NCI-H524 (cell line): ENCODE data around the gene CCDC136.

Source experiments
- DNase-seq, 2 experiments: peaks; one replicate each; lab custom pipeline; 2025; lab: John Stamatoyannopoulos, UW

Gene CCDC136

DNA sequence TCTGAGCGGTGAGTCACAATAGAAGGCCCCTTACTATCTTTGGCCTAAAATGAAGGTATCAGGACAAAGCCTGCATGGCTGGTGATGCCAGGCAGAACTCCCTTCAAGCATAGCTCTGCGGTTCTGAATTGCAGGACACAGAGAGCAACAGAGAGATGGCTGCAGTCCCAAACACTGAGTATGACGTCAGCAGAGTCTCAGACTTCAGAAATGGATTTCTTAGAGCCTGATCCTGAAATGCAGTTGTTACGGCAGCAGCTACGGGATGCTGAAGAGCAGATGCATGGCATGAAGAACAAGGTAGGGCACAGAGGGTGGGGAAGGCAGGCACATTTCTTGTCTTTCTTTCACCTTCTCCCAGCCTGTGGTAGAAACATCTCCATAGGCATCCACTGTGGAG is 13.5 kb downstream of the CCDC136 start:
- no peak for DNase-seq

DNA sequence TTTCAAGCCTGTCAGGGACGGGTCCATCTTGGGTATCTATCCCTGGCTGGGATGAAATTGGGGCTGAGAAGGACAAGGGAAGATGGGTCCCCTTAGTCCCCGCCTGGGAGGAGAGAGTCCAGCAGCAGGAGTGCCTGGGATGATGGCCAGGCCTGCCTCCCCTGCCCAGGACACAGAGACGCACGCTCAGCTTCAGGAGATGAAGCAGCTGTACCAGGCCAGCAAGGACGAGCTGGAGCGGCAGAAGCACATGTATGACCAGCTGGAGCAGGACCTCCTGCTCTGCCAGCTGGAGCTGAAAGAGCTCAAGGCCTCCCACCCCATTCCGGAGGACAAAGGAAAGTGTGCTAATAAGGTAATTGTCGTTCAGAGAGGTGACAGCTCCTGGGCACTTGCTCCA is 15.4 kb downstream of the CCDC136 start:
- no peak for DNase-seq

DNA sequence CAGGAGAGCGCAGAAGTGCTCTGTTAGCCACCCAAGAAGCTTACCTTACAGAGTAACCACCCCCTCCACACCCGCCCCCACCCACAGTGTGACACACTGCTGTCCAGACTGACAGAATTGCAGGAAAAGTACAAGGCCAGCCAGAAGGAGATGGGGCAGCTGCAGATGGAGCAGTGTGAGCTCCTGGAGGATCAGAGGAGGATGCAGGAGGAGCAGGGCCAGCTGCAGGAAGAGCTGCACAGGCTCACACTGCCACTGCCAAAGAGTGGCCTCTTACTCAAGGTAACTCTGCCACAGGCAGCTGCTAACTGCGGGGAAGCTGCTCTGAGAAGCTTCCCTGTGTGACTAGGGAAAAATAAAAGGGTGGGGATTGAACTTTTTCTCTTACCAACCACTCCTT is 17.6 kb downstream of the CCDC136 start:
- no peak for DNase-seq

DNA sequence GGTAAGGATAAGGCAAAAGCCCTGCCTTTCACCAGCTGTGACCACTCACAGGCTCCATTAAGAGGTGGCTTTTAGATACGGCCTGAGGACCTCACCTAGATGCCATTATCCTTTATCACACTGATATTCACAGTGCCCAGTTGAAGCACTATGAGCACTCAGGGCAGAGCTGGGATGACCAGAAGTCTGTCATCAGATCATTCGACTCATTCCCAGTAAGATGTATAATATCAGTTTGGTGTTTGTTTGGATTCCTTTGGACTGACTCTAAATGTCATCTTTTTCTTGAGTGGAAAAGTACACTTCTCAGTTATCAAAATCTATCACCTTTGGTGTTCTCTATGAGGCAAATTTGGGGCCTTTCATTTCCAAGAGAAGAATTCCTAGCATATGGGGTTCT is 18.7 kb downstream of the CCDC136 start:
- DNase-seq, result no peak

DNA sequence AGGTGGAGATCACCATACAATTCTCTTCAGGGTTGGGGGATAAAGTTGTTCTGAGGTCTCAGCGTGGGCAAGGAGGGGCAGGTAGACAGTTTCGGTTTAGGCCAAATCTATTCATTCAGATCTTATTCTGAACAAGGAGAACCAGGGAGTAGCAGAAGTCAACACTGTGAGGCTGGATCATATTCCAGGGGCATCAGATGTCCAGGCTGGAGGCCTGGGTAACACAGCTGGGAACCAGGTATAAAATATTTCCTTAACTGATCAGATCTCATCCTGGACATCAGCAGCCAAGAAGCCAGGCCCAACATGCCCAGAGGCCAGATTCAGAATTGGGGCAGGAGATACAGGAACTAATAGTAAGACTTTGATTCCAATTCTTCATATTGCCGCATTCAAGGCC is 19.2 kb downstream of the CCDC136 start:
- no peak for DNase-seq

DNA sequence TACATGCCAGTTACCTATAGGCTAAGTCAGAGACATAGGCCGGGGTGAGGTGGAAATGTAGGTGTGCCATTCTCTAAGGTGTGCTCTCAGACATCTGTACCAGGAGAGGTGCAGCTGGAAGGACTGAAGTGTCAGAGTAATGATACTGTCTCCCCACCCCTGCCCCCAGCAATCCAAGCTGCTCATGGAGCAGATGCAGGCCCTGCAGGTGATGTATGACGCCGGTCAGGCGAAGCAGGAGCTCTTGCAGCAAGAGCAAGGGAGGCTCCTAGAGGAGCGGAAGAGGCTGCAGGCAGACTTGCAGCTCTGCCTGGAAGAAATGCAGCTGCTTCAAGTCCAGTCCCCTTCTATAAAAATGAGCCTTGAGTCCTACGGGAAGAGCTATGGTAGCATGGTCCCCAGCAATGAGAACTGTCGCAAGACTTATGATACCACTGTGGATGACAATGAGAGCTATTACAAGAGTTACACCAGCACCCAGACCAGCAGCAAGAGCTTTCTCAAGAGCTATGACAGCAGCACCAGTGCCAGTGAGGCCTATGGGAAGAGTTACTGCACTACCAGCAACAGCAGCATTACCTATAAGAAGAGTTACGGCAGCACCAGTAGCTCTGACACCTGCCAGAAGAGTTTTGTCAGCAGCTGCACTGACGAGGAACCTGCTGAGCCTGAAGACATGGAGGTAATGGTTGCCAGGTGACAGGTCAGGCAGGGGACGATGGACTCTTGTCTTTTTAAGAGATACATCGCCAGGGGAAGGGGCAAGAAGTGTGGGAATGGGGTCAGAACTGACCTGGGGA is 20.1 kb downstream of the CCDC136 start:
- DNase-seq, result no peak

DNA sequence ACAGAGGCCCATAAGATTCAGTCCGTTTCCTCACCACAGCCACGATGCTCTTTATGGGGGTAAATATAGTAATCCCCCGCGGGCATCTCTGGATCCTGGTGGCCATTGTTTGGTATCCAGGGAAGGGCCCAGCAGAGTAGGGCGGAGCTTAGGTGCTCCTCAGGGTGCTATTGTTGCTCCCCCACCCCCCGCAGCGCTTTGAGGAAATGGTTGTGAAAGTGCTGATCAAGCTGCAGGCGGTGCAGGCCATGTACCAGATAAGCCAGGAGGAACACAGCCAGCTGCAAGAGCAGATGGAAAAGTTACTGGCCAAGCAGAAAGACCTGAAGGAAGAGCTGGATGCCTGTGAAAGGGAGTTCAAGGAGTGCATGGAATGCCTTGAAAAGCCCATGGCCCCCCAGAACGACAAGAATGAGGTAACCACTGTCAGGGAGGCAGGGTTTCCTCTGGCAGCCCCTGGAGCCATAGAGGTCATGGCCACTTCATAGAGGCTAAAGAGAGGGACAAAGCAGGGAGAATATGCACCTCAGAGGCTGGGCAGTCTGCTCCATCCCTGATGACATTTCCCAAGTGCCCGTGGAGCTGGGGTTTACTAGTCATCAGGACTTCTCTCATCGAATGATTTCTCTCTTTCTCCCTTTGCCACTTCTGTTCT is 20.9 kb downstream of the CCDC136 start:
- DNase-seq, result no peak

DNA sequence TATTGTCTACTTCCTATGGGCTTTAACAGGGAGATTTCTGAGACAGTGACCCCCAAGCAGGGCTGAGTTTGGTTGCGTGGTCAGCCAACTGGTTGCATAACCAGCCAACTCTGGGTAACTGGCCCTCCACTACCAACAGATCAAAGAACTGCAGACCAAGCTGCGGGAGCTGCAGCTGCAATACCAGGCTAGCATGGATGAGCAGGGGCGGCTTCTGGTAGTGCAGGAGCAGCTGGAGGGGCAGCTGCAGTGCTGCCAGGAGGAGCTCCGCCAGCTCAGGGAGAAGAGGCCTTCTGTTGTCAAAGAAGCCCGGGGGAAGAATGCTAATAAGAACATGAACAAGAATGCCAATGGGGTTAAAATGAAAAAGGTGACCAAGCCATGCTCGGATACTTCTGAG is 22.7 kb downstream of the CCDC136 start:
- peak in 1 of 2 experiments; percentile 71 for DNase-seq

DNA sequence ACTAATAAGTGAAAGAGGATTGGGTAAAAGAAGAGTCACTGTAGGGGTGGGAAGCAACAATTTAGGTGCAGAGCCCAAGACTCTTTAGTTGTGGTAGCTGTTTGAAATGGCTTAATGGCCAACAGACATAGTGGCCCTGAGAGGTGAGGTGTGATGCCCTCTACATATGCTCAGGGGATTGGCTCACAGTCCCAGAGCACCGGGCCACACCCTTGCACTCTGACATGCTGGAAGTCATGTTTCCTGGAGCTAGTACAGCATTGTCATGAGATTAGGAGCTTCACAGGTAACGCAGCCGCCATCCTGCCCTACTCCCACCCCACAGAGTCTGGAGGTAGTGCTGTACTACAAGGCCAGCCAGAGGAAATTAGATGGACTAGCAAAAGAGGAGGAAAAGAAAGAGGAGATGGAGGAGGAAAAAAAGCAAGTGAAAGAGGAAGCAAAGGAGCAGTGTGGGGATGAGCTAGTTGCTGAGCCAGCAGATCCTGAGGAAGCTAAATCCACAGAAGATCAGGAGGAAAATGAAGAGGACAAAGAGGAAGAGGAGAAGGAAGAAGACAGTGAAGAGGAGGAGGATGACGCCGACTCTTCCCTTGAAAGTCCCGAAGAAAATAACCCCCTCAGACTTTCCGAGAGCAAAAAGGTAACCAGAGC is 23.6 kb downstream of the CCDC136 start:
- no peak for DNase-seq

DNA sequence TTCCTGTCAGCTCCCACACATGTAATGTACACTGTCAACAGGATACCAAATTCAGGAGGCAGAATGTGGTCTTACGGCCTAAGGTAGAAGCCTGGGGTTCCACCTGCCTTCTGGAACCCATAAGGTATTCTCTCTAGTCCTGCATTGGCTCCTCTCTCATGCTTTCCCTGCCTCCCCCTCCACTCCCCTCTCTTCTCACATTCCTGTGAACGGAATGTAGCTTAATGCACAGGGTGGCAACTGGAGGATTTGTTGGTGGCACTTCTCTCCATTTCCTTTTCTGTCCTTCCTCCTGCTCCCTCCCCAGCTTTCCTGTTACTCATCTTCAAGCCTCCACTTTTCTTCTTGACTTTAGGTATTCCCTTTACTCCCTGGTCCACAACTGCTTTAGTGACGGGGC is 26.9 kb downstream of the CCDC136 start:
- DNase-seq, result no peak

DNA sequence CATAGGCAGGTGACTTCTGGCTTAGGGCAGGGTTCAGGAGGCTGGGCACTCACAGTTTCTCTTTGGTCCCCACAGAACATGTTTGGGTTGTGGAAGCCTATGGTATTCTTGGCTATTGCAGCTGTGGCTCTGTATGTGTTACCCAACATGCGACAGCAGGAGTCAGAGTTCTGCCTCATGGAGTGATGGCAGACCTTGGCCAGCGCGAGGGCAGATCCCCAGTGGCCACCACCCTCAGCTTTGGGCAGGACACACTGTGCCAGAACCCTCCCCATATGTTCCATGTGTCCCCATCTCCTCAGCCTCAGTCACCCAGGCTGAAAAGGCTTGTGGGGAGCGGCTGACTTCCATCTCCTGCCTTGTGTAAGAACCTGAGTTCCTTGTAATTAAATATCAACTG is 30.0 kb downstream of the CCDC136 start:
- DNase-seq, result no peak

DNA sequence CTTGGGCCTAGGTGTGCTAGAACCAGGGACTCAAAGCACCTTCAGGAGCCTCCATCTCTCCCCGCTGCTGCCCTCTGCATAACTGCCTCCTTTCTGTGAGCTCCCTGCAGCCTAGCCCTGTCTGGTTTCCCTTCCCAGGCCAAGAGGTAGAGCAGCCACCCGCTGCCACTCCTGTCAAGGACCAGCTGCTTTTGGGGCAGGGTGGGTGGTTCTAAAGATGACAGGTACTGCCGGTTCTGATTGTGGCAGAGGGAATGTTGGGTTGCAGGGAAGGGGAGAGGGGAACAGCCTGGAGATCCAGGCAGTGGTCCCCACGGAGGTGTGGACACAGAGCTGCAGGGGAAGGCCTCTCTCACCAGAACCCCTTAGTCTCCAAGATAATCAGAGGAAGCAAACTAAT is 34.7 kb downstream of the CCDC136 start:
- no peak for DNase-seq

DNA sequence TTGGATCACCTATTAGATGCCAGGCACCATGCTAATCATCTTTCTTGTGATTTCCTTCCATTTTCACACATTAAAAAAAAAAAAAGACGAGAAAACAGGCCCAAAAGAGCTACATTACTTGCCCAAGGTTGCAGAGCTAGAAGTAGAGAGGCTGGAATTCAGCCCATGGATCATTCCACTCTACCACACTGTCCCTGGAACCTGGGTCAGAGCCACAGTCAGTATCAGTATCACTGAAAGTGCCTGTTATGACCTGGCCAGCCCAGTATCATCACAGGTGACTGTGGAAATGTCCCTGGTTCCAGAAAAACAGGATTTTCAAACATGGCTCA is 35.1 kb downstream of the CCDC136 start:
- DNase-seq, result no peak

DNA sequence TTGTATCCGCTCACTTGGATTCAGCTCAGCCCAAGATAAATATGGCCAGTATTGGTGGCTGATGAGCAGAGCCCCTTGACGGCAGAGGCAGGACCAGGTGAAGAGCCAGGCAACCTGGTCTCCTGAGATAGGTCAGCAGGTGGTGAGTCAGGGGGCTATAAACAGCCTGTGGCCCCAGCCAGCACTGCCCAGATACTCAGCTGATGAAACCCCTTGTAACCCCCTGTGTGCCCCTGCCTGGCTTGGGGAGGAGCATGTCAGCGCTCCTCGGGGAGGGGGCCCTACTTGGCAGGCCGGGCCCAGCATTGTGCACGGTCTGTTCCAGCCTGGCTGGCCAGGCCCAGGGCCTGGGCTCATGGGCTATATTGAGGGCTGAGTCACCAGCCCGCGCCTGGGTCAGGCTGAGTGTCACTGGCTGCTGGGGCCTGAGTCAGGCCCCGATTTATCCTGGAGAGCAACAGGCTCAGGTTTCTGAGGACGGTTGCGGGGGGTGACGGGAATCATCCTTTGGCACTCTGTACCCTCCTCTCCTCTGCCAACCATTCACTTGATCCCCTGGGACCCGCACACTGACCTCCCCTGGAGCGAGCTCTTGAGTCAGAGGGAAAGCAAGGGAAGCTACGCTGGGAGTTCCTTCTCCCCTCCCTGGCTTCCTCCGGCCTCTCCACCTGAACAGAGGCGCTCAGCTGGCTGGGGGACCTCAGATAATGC is 35.6 kb downstream of the CCDC136 start:
- DNase-seq, result no peak

DNA sequence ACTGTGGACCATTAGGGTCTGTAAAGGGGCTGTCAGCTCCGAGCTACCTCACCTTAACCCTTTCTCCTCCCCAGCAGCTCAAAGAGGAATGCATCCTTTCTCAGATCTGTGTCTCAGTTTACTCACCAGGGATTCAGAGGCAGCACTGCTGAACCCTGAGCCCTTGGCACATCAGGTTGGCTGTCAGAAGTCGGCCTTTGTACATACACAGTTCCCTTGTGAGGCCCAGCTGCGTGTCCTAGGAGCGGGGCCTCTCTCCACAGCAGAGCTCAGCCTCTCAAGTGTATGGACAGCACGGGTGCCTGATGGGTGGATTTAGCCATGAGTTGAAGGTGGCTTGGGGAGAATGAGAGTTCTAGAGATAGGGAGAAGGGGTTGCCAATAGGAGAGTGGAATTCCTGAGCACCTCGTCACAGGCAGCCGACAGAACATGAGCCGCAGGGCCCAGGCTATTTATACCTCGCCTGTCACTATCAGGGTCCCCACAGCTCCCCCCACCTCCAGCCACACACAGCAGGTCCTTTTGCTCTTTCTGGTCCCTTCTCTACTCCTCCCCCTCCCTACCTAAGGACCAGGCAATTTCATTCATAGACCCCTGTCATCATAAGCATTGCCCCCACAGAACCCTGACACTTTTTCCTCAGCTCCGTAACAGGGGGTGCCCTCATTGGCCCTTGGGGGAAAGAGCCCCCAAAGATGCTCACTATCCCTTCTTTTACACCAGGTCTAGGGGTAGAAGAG is 36.4 kb downstream of the CCDC136 start:
- DNase-seq, result no peak

DNA sequence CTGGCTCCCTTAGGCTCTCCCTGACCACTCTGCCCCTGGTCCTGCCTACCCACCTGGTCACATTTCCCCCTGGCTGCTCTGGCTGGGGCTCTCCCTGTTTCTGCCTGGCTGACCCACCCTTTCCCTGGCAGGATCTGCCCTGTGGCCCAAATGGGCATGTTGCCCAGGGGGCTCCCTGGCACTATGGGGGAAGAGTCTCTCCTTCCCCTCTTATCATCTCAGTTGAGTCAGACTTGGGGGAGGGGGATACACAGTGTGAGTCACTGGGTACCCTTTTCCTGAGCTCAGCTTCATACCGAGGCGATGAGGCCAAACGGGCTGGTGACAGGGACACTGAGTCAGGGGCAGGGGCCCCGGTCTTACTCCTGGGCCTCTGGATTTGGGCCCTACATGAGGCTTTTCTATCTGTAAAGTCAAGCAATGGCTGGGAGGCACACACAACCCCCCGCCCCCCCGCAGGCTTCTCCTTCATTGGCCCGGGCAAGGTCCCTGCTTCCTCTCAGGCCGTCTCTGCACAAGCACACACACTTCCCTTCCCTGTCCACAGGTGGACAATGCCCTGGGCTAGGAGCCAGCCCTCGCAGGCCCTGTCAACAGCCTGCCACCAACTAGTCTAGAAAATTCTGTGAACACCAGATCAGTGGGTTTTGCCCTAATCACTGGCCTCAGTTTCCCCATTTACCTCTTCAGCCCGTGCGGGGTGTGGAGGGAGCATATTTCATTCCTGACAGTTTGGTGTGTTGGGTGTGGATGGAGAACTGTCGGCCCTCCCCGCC is 37.8 kb downstream of the CCDC136 start:
- no peak for DNase-seq

DNA sequence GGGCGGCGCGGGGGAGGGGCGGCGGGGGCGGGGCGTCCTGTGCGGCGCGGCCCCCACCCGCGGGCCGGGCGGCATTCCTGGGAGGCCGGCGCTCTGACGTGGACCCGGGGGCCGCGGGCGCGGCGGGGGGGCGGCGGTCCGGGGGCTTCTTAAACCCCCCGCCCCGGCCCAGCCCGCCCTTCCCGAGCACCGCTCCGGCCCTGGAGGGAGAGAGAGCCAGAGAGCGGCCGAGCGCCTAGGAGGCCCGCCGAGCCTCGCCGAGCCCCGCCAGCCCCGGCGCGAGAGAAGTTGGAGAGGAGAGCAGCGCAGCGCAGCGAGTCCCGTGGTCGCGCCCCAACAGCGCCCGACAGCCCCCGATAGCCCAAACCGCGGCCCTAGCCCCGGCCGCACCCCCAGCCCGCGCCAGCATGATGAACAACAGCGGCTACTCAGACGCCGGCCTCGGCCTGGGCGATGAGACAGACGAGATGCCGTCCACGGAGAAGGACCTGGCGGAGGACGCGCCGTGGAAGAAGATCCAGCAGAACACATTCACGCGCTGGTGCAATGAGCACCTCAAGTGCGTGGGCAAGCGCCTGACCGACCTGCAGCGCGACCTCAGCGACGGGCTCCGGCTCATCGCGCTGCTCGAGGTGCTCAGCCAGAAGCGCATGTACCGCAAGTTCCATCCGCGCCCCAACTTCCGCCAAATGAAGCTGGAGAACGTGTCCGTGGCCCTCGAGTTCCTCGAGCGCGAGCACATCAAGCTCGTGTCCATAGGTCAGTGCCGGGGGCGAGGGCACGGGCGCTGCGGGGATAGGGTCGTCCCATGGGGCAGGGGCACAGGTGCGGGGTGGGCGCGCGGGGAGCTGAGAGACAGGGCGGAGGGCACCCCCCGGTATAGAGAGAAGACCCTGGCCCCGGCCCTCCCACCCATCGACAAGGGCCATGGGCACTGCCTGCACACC is 38.7 kb downstream of the CCDC136 start, which contains the start of gene FLNC:
FLNC (plus strand) TSS at position 176 of the 947 bp plus-strand sequence; CDS start at position 408, 232 bp downstream.
- peak in 1 of 2 experiments; percentile 26 for DNase-seq

DNA sequence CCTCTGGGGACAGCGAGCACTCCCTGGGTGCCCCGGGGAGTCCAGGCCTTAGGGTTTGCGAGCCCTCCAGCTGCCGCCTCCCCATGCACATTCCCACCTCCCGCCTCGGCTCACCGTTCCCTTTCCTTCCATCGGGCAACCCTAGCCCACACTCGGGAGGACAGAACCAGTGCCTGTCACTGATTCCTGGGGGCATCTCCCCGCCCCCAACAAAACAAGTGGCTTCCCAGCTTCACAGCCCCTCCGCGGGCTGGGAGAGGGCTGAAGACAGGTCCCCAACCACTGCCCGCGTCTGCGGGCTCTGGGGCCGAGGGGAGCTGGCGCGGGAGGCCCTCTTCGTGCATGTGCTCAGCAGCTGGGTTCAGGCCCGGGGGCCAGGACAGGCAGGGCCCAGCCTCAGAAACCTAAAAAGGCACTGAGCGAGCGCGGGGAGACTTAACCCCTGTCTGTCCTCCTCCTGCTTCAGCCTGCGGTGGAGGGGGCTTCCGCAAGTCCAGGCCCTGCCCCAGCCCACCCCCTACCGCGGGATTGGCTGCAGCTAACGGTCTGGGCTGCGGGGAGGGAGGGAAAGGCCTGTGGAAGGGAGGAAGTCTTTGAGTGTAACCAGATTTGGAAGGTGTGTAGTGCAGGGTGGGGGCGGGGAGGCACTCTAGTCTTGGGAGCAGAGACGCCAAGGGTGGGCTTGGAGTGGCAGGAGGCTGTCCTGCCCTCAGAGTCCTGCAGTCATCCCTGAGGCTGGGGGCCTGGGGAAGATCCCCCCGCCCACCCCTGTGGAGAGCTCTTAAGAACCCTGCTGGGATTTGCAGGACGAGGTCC is 39.6 kb downstream of the CCDC136 start:
- DNase-seq, result peak; percentile 75 to 82
